GM19328 (cell line): ENCODE measurements around the gene MYL4.
"Not testable (repeated sequence)": the region's sequence is repeated elsewhere in the genome, so short reads cannot be mapped to it uniquely, and the experiment has no call there.

Experiments
- ATAC-seq: cut with Tn5 transposase; IDR thresholded peaks from one replicate; pipeline ENCODE4 v1.9.1; 2021; ENCODE audit warnings: mild to moderate bottlenecking, moderate library complexity; ENCODE audit not compliant: unreplicated experiment

The MYL4 gene

GRCh38 chr17:47269561-47270280, 60.6 kb downstream of the MYL4 start:
- ATAC-seq, result not testable (repeated sequence)

GRCh38 chr17:47270946-47271705, 62.0 kb downstream of the MYL4 start:
- no peak for ATAC-seq

GRCh38 chr17:47272491-47272890, 63.3 kb downstream of the MYL4 start:
- no peak for ATAC-seq

GRCh38 chr17:47273245-47273644, 64.1 kb downstream of the MYL4 start:
- ATAC-seq, result no peak
